ENCODE data around the gene NAGPA. TPM values are rescaled to one million over a fixed set of nuclear protein-coding genes. Genes with fewer than 3 reads are reported as not detected.

Gene NAGPA
- total and polyA plus RNA-seq, 2 of the 13 experiments (the other 11 are each of a cell fraction or from before 2014, with no cell fraction given), result 27.1 to 60.3 TPM

DNA sequence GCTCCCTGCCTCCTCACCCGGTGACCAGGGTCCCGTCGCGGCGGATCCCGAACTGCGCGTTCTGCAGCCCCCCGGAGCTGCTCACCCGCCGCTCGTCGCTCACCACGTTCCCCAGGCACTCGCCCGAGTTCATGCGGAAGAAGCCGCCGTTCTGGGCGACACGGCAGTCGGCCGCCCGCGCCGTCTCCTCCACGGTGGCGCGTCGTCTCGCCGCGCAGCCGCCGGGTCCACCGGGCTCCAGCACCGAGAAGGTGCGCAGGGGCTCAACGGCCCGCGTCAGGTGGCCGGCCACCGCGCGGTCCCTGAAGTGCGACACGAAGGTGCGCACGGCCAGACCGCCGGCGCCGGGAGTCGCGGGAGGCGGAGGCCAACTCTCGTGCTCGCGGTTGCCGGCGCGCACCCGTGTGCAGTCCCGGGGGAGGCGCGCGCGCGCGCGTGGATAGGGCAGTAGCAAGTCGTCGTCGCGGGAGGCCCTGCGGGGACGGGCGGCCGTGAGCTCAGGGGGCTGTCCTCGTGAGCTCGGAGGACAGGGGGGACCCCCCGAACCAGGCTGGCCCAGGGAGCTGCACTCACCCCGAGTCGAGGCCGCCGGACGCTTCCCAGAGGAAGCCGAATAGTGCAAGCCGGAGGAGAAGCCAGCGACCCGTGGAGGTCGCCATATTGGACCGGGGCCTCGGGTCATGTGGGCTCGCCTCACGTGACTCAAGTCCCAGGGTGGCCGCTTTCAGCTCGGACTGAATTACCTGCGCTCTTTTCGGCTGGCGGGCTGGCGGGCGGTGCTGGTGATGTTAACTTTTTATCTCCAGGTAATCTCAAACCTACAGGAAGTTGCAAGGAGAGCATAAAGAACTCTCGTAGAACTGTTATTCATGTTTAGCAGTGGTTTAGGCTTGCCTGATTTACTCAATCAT, at the start of gene NAGPA (continued):
- TF ChIP-seq, protein P1, sequence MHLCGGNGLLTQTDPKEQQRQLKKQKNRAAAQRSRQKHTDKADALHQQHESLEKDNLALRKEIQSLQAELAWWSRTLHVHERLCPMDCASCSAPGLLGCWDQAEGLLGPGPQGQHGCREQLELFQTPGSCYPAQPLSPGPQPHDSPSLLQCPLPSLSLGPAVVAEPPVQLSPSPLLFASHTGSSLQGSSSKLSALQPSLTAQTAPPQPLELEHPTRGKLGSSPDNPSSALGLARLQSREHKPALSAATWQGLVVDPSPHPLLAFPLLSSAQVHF (CRISPR knock-in tag; IDR thresholded peaks at IDR 0.05), result peak; percentile 83; the same call in 1 of the 2 replicates
- TF ChIP-seq ZNF274 (CRISPR knock-in tag; IDR thresholded peaks at IDR 0.05) (peak; percentile 61; the same call in 1 of the 2 replicates), ZNF782 (CRISPR knock-in tag; IDR thresholded peaks at IDR 0.05; ENCODE audit: borderline replicate concordance) (peak; percentile 94), ZNF496 (CRISPR knock-in tag; IDR thresholded peaks at IDR 0.05; ENCODE audit: insufficient replicate concordance) (no peak), ZNF605 (CRISPR knock-in tag; IDR thresholded peaks at IDR 0.05) (peak; percentile 95), RFX1 (IDR thresholded peaks at IDR 0.05) (no peak), NONO (IDR thresholded peaks at IDR 0.05) (no peak), NONO (CRISPR knock-in tag; conservative IDR thresholded peaks at IDR 0.05) (peak; percentile 94), RBFOX2 (IDR thresholded peaks at IDR 0.05; ENCODE audit: low read depth, low read length) (peak; percentile 96), ZNF543 (CRISPR knock-in tag; IDR thresholded peaks at IDR 0.05) (peak; percentile 92)
- TF ChIP-seq, protein P2, sequence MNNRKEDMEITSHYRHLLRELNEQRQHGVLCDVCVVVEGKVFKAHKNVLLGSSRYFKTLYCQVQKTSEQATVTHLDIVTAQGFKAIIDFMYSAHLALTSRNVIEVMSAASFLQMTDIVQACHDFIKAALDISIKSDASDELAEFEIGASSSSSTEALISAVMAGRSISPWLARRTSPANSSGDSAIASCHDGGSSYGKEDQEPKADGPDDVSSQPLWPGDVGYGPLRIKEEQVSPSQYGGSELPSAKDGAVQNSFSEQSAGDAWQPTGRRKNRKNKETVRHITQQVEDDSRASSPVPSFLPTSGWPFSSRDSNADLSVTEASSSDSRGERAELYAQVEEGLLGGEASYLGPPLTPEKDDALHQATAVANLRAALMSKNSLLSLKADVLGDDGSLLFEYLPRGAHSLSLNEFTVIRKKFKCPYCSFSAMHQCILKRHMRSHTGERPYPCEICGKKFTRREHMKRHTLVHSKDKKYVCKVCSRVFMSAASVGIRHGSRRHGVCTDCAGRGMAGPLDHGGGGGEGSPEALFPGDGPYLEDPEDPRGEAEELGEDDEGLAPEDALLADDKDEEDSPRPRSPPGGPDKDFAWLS (CRISPR knock-in tag; IDR thresholded peaks at IDR 0.05; ENCODE audit: borderline replicate concordance), result no peak; the same call in 1 of the 2 replicates
- TF ChIP-seq, protein P3, sequence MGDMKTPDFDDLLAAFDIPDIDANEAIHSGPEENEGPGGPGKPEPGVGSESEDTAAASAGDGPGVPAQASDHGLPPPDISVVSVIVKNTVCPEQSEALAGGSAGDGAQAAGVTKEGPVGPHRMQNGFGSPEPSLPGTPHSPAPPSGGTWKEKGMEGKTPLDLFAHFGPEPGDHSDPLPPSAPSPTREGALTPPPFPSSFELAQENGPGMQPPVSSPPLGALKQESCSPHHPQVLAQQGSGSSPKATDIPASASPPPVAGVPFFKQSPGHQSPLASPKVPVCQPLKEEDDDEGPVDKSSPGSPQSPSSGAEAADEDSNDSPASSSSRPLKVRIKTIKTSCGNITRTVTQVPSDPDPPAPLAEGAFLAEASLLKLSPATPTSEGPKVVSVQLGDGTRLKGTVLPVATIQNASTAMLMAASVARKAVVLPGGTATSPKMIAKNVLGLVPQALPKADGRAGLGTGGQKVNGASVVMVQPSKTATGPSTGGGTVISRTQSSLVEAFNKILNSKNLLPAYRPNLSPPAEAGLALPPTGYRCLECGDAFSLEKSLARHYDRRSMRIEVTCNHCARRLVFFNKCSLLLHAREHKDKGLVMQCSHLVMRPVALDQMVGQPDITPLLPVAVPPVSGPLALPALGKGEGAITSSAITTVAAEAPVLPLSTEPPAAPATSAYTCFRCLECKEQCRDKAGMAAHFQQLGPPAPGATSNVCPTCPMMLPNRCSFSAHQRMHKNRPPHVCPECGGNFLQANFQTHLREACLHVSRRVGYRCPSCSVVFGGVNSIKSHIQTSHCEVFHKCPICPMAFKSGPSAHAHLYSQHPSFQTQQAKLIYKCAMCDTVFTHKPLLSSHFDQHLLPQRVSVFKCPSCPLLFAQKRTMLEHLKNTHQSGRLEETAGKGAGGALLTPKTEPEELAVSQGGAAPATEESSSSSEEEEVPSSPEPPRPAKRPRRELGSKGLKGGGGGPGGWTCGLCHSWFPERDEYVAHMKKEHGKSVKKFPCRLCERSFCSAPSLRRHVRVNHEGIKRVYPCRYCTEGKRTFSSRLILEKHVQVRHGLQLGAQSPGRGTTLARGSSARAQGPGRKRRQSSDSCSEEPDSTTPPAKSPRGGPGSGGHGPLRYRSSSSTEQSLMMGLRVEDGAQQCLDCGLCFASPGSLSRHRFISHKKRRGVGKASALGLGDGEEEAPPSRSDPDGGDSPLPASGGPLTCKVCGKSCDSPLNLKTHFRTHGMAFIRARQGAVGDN (CRISPR knock-in tag; IDR thresholded peaks at IDR 0.05), result peak; percentile 90
- TF ChIP-seq, protein P4, sequence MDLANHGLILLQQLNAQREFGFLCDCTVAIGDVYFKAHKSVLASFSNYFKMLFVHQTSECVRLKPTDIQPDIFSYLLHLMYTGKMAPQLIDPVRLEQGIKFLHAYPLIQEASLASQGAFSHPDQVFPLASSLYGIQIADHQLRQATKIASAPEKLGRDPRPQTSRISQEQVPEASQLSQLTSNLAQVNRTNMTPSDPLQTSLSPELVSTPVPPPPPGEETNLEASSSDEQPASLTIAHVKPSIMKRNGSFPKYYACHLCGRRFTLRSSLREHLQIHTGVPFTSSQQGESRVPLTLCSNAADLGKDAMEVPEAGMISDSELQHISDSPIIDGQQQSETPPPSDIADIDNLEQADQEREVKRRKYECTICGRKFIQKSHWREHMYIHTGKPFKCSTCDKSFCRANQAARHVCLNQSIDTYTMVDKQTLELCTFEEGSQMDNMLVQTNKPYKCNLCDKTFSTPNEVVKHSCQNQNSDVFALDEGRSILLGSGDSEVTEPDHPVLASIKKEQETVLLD (CRISPR knock-in tag; IDR thresholded peaks at IDR 0.05; ENCODE audit: low read depth), result no peak; the same call in 1 of the 2 replicates
- TF ChIP-seq, protein P5, sequence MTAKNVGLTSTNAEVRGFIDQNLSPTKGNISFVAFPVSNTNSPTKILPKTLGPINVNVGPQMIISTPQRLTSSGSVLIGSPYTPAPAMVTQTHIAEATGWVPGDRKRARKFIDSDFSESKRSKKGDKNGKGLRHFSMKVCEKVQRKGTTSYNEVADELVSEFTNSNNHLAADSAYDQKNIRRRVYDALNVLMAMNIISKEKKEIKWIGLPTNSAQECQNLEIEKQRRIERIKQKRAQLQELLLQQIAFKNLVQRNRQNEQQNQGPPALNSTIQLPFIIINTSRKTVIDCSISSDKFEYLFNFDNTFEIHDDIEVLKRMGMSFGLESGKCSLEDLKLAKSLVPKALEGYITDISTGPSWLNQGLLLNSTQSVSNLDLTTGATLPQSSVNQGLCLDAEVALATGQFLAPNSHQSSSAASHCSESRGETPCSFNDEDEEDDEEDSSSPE (CRISPR knock-in tag; IDR thresholded peaks at IDR 0.05), result peak; percentile 76

Data from HepG2 (cell line).